Measurements from ENCODE around the gene PDHX.
"Not testable (repeated sequence)": the region's sequence is repeated elsewhere in the genome, so short reads cannot be mapped to it uniquely, and the experiment has no call there.

Gene PDHX

DNA sequence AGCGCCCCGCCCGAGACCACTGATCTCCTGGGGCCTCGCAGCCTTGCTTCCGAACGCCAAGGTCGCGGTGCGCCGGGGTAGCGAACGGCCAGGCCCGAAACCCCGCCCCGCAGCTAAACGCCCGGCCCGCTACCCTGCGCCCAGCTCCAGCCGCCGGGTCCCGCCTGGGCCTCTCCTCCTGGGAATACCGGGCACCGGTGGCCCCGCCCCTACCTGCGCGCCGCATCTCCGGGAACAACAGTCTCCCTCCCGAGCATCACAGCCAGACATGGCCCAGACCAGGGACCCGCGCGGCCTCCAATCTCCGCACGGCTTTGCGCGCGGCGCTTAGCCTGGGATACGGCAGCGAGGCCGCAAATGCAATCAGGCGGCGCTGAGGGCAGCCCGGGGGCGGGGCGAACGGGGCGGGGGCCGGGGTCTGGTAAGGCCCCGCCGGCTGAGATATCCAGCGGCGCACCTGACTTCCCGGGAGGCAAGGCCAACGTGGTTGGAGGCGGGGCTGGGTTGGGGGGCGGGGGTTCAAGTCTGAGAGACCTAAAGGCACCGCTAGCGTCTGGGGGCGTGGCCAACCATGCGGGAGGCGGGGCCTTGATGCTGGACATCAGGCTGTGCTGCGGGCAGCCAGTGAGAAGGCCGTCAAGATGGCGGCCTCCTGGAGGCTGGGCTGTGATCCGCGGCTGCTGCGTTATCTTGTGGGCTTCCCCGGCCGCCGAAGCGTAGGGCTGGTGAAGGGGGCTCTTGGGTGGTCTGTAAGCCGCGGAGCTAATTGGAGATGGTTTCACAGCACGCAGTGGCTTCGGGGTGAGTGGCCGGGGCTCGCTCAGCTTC lies at the start of gene PDHX, which contains the start of gene APIP:
PDHX (plus strand) TSS at position 604 of the 828 bp plus-strand sequence; CDS start at position 642, 38 bp downstream.
APIP (minus strand) TSS at position 365 of the 828 bp plus-strand sequence; CDS start at position 270, 95 bp downstream.
- peak; percentile 79 to 90 for DNase-seq (ENCODE audit: low read depth in 2 of 2)

DNA sequence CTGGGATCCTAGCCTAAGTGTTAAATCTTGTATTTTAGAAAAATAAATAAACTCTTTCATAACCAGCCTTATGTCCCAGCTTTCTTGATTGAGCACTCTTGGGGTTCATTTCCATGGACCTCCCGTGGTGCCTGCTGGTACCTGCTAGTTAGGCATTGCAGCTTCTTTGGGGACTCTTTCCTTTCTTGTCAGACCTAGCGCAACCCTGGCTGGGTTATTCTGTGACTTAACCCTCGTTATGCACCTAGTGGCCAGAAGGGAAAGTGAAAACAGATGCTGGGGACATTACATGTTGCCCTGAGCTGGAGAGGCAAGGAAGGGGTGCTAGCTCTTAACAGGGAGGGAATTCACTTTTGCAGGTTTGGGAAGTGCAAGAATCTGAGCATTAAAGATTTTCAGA lies 47.0 kb upstream of the PDHX start:
- DNase-seq (ENCODE audit: low read depth in 2 of 2), result no peak

DNA sequence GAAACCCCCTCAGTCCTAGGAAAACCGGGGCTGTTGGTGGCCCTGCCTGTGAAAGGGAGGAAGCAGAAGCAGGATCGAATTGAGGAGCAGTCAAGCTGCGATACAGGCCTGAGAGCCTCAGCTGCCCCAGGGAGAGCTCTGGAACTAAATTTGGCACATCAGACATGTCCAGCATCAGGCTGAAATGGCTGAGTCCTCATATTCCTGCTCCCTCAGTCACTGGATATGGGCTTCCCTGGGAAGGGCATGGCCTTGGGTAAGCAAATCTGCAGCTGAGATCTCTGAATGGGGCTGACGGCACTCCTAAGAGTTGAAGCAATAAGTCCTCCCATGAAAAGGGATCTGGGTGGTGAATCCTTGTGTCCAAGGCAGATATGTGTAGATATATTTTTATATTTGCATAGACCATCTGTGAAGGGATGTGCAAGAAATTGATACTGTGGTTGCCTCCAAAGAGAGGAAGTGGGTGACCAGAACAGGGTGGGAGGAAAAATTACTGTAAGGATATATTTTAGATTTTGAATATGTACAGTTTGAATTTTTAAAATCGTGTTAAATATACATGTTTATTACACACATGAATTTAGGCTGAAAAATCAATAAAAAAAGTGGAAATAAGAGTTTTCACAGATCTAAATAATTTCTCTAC lies 45.7 kb upstream of the PDHX start:
- DNase-seq (ENCODE audit: low read depth in 2 of 2), result no peak

DNA sequence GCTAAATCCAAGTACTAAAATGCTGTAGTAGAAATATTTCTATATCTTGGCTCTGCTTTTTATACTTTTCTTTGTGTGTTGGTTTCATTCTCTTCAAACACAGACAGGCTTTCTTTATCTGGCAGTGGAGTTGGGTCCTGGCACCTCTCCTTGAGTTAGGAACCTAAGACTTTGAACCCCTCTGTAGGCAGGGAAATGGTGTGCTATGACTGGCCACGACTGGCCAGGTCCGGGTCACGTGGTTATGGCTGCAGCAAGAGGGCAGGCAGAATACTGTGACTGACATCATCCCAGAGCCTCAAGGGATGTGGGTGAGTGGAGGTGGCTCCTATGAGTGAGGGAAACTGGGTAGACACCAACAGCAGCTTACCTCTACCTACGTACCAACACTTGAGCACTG lies 42.2 kb upstream of the PDHX start:
- no peak for DNase-seq (ENCODE audit: low read depth in 2 of 2)

DNA sequence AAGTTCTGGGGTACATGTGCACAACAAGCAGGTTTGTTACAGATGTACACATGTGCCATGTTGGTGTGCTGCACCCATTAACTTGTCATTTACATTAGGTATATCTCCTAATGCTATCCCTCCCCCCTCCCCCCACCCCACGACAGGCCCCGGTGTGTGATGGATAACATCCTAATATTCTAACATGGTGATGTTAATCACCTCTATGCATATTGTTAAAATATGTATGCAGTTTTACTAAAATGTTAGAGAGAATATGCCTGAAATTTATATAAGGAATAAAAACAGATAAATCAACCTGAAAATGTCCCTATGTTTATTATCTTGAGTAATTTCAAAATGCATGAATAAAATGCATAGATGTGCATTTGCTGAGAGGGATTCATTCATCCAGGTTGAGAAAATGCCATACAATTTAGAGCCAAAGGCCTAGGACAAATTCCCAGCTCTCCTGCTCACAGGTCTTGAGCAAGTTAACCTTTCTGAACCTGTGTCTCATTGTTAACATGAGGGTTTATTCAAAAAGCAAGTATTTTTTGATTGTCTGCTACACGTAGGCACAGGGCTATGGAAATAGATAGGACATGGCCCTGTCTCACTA lies 38.9 kb upstream of the PDHX start:
- DNase-seq (ENCODE audit: low read depth in 2 of 2), result no peak

DNA sequence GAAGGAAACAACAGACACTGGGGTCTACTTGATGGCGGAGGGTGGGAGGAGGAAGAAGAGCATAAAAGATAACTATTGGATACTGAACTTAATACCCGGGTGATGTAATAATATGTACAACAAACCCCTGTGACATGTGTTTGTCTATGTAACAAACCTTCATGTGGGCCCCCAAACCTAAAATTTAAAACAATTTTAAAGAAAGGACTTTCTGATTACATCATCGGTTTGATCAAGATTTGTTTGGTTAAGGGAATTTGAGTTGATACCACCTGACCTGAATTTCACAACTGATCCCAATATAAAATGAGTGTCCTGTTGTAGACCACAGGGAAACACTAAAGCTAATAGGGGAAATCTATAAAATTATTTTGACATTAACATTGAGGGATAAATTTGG lies 34.5 kb upstream of the PDHX start:
- no peak for DNase-seq (ENCODE audit: low read depth in 2 of 2)

DNA sequence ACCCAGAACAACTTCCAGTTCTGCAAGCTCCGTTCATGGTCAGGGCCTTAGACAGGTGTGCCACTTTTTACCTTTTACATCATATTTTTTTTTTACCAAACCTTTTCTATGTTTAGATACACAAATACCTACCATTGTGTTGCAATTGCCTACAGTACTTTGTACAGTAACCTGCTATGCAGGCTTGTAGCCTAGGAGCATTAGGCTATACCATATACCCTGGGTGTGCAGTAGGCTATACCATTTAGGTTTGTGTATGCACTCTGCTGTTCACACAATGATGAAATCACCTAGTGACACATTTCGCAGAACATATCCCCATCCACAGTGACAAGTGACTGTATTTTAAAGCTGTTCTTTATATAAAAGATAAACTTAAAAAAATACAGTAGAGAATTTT lies 29.8 kb upstream of the PDHX start:
- DNase-seq (ENCODE audit: low read depth in 2 of 2), result no peak

DNA sequence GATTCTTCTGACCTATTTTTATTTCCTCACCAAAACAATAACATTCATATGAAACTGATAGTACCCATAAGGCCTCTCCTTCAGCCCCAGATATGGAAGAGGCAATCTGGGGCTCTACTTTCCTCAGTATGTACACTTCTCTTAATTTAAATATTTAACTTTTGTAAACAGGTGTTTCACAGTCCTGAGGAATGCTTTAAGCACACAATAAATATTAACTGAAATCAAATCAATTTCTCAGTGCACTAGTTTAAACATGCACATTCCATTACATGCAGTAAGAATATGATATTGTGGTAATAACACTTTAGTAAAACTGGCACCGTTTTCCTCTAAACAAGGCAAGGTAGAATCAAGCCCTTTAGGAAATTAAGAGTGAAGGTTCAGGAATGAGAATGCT lies 29.2 kb upstream of the PDHX start:
- DNase-seq (ENCODE audit: low read depth in 2 of 2), result no peak

DNA sequence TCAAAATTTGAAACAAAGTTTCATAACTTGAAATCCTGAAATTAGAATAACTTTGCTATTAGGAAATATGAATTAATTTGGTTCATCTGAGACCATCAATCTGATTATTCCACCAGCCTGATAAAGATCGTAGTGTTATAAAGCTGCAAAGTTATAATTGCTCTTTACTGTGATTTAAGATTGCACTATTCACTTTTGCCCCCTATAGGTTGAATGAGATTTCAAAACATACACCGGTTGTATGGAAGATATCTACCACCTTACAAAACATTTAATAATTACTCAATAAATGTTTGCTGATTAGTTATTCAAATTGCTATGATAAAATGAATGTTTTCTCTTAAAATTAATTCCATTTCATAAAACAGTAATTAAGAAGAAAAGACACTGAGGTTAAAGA lies 26.3 kb upstream of the PDHX start:
- no peak for DNase-seq (ENCODE audit: low read depth in 2 of 2)

DNA sequence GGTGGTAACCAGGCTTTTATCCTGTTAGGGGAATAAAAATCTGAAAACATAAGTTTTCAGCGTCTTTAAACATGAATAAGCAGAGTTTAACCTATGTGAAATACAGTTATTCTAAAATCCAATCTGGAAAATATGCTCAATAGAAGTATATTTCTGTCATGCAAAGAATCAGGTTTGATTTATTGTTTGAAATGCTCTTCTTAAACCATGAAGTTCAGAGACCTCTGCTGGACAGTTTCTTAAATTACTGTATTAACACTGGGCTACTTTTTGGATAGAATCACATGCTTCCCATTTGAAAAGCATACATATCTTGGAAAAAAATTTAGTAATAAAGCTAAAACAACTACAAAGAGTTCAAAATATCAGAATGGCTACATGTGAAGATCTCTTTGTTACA lies 25.6 kb upstream of the PDHX start:
- no peak for DNase-seq (ENCODE audit: low read depth in 2 of 2)

DNA sequence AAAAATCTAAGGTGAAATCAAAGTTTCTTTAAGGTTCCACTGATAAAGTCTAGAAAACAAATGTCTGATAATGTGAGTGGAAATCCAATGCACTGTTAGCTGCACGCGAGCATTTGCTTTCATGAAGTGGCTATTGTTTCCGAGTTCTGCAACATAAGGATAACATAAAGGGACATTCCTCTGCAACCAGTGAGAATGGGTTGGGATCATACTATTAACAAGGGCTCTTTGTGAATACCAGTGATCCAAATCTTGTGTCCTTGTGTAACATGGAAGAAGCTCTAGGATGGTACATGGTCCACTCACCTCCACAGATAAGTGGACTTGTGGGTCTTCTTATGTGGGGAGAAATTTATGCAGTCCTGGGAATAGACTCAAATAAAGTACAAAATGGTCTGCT lies 24.8 kb upstream of the PDHX start:
- no peak for DNase-seq (ENCODE audit: low read depth in 2 of 2)

DNA sequence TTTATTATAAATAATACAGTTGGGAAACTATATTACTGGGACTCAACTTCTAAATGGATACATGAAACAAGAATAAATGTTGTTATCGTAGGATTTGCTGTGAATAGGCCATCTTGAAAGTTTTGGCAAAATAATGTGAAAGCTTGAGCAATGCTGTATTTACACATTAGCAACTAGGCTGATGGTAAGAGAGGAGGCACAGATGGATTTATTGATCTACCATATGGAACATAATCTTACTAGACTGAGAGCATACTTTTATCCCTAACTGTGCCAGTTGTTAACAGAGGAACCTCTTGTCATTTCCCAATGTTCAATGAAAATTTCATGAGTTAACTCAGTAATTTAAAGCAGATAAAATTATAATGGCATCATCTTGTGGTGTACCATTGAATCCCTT lies 23.0 kb upstream of the PDHX start:
- DNase-seq (ENCODE audit: low read depth in 2 of 2), result no peak

DNA sequence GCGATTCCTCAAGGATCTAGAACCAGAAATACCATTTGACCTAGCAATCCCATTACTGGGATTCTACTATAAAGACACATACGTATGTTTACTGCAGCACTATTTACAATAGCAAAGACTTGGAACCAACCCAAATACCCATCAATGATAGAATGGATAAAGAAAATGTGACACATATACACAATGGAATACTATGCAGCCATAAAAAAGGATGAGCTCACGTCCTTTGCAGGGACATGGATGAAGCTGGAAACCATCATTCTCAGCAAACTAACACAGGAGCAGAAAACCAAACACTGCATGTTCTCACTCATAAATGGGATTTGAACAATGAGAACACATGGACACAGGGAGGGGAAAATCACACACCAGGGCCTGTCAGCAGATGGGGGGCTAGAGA lies 20.2 kb upstream of the PDHX start:
- DNase-seq (ENCODE audit: low read depth in 2 of 2), result not testable (repeated sequence)

DNA sequence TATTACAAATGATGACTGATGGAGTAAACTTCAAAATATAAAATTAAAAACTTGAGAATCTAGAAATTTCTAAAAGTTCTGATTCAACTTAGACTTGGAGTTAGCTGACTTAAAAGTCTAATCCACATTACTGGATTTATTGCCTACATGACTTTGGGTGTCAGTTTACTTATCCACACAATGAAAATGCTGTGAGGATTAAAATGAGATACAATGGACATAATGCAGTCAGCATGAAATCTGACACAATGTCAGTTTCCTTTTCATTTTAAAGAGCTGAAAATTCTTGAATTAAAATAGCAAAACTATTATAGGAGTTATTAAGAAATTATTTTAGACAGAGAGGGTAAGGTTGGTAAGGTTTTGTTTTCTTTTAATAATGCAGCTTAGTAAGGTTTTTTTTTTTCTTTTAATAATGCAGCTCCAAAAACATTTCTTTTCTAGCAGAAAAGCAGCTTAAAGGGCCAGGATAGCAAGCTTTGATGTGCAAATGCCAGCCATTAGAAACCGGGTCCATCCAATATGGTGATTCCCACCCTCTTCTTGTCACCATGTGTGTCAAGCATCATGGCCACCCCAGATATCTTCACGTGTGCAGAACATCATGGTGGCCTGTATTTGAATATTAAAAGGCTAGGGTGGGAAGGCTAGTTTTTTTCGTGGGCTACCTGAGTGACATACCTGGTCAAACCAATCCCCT lies 19.1 kb upstream of the PDHX start:
- no peak for DNase-seq (ENCODE audit: low read depth in 2 of 2)

DNA sequence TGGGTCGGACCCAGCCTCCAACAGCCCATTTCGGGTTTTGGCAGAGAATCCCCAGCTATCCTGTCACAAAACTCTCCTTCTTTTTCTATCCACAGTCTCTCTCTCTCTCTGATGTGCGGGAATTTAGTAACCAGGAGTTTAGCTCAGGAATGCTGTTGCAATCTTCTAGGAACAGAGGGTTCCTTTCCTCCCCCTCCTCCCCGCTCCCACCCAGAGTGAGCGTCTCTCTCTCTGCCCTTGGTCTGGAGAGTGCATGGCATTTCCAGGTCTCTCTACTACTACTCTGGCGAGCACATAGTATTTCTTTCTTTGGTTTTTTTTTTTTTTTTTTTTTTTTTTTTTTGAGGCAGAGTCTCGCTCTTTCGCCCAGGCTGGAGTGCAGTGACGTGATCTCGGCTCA lies 17.9 kb upstream of the PDHX start:
- no peak for DNase-seq (ENCODE audit: low read depth in 2 of 2)

DNA sequence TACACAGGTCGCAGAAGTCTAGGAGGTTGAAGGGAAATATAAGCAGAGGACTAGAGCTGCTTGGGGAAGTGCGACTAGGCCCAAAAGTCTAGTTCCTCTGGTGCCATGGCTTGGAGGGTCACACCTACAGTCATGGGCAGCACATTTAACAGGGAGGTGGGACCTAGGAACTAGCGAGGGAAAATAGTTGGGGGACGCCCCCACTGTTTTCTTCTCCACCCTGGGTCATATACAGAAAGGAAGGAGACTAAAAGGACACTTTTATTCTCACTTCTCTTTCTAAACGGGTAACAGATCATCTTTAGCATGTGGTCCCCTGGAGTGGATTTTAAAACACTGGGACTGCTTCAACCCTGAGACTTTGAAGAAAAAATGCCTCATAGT lies 16.8 kb upstream of the PDHX start:
- DNase-seq (ENCODE audit: low read depth in 2 of 2), result no peak

DNA sequence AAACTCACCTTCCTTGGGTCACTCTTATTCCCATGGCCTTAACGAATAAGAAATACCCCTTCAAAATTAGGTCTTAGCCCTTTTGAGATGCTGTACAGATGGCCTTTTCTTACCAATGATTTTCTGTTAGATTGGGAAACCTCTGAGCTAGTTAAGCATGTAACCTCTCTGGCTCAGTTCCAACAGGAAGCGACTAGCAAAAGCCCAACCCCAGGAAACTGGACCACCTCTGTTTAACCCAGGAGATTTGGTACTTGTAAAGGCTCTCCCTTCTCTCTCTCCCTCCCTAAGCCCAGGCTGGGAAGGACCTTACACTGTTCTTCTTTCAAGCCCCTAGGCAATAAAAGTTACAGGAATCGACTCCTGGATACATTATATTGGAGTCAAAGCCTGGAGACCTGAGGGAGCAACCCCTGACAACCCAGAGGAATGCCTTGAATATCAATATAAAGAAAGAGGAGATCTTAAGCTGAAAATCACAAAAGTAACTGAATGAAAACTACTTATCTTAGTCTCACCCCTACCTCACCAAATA lies 11.9 kb upstream of the PDHX start:
- no peak for DNase-seq (ENCODE audit: low read depth in 2 of 2)

DNA sequence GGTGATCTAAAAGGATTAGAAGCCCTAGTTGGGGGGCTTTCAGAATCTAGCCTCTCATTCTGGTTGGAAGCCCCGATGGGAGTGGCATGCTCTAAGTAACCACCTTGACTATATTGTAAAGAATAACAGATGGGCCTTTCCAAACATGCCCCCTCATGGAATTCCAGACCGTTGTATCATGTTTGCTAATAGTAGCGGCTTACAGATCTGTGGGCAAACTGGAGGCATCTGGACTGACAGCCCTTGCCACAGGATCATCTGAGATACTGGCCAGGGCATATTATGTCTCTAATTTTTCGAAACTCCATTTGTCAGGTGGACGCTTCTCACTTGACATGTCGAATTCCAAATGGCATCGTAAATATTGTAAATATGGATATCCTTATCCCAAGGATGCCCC lies 10.8 kb upstream of the PDHX start:
- DNase-seq (ENCODE audit: low read depth in 2 of 2), result no peak

DNA sequence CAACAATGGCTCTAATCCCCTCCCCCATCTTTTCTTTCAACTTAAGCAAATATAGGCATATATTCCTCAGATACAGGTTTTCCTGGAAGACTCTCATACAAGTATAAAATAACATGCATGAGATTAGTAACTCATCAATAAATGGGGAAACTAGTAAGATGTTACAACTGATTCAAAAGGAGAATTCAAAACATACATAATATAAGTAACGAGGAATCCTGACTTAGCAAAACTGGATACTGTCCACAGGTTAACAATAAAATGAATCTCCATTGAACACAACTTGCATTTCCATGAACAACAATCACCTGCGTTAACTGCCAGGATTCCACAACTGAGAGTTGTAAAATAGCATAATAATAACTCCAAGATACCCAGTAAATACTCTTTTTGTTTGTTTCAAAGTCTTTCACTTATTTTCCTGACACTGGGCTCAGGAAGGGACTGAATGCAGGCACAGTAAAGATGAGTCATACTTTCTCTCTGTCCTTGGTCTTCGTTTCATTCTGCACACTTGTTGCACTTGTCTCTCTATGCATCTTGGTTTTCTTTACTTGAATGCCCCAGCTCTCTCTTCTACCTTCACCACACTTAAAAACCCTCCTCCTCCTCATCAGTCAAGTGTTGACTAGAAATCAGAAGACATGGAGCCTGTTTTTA lies 8.4 kb upstream of the PDHX start:
- DNase-seq (ENCODE audit: low read depth in 2 of 2), result no peak

DNA sequence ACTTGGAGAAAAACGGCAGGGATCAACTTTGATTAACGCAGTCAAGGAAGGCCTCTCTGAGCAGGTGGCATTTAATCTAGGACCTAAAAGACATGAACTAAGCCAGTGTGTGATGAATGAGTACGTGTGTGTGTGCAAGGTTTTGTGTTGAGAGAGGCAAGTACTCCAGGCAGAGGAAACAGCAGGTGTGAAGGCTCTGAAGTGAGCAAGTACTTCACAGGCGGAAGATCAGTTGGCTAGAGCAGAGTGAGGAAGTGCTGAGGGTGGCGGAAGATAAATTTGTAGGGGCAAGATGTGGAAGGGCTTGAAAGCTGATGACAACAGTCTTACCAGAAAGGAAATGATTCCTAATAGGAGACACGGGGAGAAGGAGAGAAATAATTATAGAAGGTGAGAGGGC lies 7.0 kb upstream of the PDHX start:
- DNase-seq (ENCODE audit: low read depth in 2 of 2), result no peak

DNA sequence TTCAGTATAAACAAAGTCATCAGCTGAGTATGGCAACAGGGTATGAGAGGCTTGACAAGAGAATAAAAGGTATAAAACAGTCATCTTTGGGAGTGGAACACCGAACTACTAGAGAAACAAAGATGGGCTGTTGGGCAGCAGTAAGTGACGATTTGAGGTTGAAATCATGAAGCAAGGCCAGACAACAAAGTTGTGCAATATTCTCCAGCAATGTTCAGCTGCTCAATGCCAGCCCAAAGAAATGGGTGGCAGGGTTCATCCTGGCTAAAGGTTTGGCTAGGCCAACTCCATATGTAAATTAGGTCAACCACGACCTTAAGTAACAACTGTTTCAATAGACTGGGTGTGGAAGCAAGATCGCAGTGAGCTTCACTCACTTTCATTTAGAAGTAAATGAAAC lies 6.5 kb upstream of the PDHX start:
- no peak for DNase-seq (ENCODE audit: low read depth in 2 of 2)

DNA sequence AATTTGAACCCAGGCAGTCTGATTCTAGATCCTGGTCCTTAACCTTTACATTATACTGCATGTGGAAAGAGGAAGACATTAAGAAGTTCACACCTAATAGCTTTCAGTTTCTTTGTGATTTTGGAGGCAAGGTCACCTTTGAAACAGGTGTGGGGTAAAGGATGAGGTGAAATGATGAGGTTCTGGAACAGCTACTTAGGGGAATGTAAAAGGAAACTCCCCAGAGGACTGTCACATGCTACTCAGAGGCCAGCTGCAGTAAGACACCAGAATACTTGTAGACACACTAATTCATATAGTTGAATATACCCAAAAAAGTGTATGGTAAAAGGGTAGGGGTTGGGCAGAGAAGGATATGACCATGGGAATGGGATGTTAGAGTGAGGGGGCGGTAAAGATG lies 5.6 kb upstream of the PDHX start:
- no peak for DNase-seq (ENCODE audit: low read depth in 2 of 2)

Measured in stimulated activated CD8-positive, alpha-beta memory T cell treated with anti-CD3 and anti-CD28 coated beads, Interleukin-7, amount 100 ng/mL, for 1 hour (primary cell).